Mesothelial cell of epicardium (in vitro differentiated cells): Measurements from ENCODE around the gene TFDP2. TPM values are rescaled to one million over a fixed set of nuclear protein-coding genes. Genes with fewer than 3 reads are reported as not detected.

Source experiments
- DNase-seq, 2 experiments: peaks; one replicate each; pipeline ENCODE4 v3.0.0; 2021; ENCODE audit warnings: low spot score in 2 of 2; ENCODE audit not compliant: unreplicated experiment in 2 of 2
- H3K27ac Mint-ChIP-seq: 2 replicates; pipeline ENCODE4 v1.8.0; 2021; ENCODE audit warnings: mixed read lengths
- H3K27me3 Mint-ChIP-seq: 2 replicates; pipeline ENCODE4 v1.8.0; 2021; ENCODE audit warnings: low read depth, mixed read lengths
- H3K36me3 Mint-ChIP-seq: 2 replicates; pipeline ENCODE4 v1.8.0; 2021; ENCODE audit warnings: mixed read lengths
- H3K4me1 Mint-ChIP-seq: 2 replicates; pipeline ENCODE4 v1.8.0; 2021; ENCODE audit warnings: mixed read lengths
- H3K4me3 Mint-ChIP-seq: 2 replicates; pipeline ENCODE4 v1.8.0; 2021; ENCODE audit warnings: mild to moderate bottlenecking, moderate library complexity, mixed read lengths
- H3K9me3 Mint-ChIP-seq: 2 replicates; pipeline ENCODE4 v1.8.0; 2021; ENCODE audit warnings: mixed read lengths
- CTCF ChIP-seq: fragments of 200-600 bp; sonication (generic); IDR thresholded peaks from one replicate; pipeline ENCODE4 v1.5.0; 2021; ENCODE audit warnings: antibody characterized with exemption; ENCODE audit not compliant: unreplicated experiment
- total RNA-seq: library from RNA; stranded (reverse); gene quantifications from 3 replicates; pipeline ENCODE4 v1.2.1, GENCODE V29; 2021

TFDP2 gene
- total RNA-seq, 1 donor from 2014 or later, result 109 TPM

DNA sequence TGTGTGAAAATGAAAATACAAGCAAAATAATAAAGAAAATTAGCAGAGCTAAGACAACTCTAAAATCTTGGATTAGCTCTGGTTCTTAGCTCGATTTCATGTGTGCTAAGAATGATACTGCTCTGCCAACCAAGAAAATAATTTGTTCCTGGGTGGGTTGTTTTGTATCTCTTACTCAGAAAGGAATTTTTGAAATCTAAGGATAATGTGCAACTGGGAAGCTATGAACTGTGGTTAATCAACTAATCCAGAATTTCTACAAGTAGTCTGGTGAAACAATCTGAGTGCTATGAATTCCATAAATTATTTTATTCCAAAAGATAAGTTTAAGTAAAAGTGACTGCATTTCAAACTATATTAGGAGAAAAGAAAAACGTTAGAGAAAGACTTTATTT is 92.0 kb downstream of the TFDP2 start:
- Mint-ChIP-seq H3K36me3 (peaks cover 12% of the 10 kb centered on the region), H3K9me3 (peaks cover 11% of the 10 kb centered on the region), H3K4me3 (no peak overlapping the region), H3K4me1 (no peaks in the 10 kb centered on the region), H3K27ac (no peak overlapping the region), H3K27me3 (no peaks in the 10 kb centered on the region)
- DNase-seq, result no peak
- no peak for TF ChIP-seq CTCF

DNA sequence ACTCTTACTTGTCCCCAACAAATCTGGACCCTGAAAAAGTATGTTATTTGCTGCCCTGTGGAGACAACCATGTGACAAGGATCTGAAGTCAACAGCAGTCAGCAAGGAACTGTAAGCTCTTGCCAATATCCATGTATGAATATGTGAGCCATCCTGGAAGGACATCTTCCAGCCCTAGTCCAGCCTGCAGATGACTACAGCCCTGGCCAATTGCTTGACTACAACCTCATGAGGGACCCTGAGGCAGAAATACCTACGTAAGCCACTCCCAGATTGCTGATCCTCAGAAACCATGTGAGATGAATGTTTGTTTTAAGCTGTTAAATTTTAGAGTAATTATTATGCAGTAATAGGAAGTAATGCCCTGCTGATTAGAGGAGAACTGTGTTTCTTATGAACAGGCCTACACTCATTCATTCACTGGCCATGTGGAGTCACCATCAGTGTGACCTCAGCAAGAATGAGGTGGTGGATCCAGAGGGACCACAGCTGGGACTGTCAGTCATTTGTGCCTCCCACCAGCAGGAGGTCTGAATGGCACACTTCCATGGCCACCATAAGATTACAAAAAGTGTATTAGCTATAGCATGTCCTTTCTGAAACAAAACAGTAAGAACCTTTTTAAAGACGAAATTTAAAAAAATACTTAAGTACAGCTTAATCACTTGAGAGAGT is 92.6 kb downstream of the TFDP2 start:
- TF ChIP-seq CTCF, result no peak
- peaks cover 11% of the 10 kb centered on the region for H3K9me3 Mint-ChIP-seq

GRCh38 chr3:142053835-142054234 is 95.5 kb downstream of the TFDP2 start:
- no peak overlapping the region for H3K4me3 Mint-ChIP-seq
- H3K4me1 Mint-ChIP-seq, result no peaks in the 10 kb centered on the region
- H3K27ac Mint-ChIP-seq, result no peak overlapping the region
- peaks cover 11% of the 10 kb centered on the region for H3K9me3 Mint-ChIP-seq
- no peaks in the 10 kb centered on the region for H3K27me3 Mint-ChIP-seq
- TF ChIP-seq CTCF, result no peak
- H3K36me3 Mint-ChIP-seq, result peaks cover 14% of the 10 kb centered on the region
- no peak for DNase-seq

More for the DNA sequence above, 92.6 kb downstream of the TFDP2 start:
- no peaks in the 10 kb centered on the region for H3K27me3 Mint-ChIP-seq
- no peak overlapping the region for H3K27ac Mint-ChIP-seq
- no peak overlapping the region for H3K4me3 Mint-ChIP-seq
- no peak for DNase-seq
- peaks cover 15% of the 10 kb centered on the region for H3K36me3 Mint-ChIP-seq
- no peaks in the 10 kb centered on the region for H3K4me1 Mint-ChIP-seq

- H3K27ac Mint-ChIP-seq, result no peak overlapping the region
- H3K36me3 Mint-ChIP-seq, result peaks cover 14% of the 10 kb centered on the region
Observed at GRCh38 chr3:142053244-142053643, 96.1 kb downstream of the TFDP2 start.

DNA sequence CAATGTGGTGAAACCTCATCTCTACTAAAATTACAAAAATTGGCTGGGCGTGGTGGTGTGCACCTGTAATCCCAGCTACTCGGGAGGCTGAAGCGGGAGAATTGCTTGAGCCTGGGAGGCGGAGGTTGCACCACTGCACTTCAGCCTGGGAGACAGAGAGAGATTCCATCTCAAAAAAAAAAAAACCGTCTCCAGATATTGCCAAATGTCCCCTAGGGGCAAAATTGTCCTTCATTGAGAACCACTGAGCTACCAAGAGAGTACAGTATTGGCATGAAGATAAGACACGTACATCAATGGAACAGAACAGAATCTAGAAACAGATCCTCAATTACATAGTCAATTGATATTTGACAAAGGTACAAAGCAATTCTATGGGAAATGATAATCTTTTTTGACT is 98.0 kb downstream of the TFDP2 start:
- H3K4me3 Mint-ChIP-seq, result no peak overlapping the region
- TF ChIP-seq CTCF, result no peak
- no peaks in the 10 kb centered on the region for H3K4me1 Mint-ChIP-seq
- H3K36me3 Mint-ChIP-seq, result peaks cover 14% of the 10 kb centered on the region
- DNase-seq, result no peak
- peaks cover 11% of the 10 kb centered on the region for H3K9me3 Mint-ChIP-seq
- H3K27me3 Mint-ChIP-seq, result no peaks in the 10 kb centered on the region
- H3K27ac Mint-ChIP-seq, result no peak overlapping the region

More at GRCh38 chr3:142053244-142053643, 96.1 kb downstream of the TFDP2 start:
- Mint-ChIP-seq H3K9me3 (peaks cover 11% of the 10 kb centered on the region), H3K4me1 (no peaks in the 10 kb centered on the region), H3K27me3 (no peaks in the 10 kb centered on the region), H3K4me3 (no peak overlapping the region)
- TF ChIP-seq CTCF, result no peak
- no peak for DNase-seq

- TF ChIP-seq CTCF, result no peak
- H3K27me3 Mint-ChIP-seq, result no peaks in the 10 kb centered on the region
- H3K27ac Mint-ChIP-seq, result no peak overlapping the region
- H3K9me3 Mint-ChIP-seq, result peaks cover 3% of the 10 kb centered on the region
- H3K4me3 Mint-ChIP-seq, result no peak overlapping the region
- H3K4me1 Mint-ChIP-seq, result no peaks in the 10 kb centered on the region
- no peak for DNase-seq
- peaks cover 10% of the 10 kb centered on the region for H3K36me3 Mint-ChIP-seq
Observed at GRCh38 chr3:142047021-142047369, 102.3 kb downstream of the TFDP2 start.
